Trophoblast cell (in vitro differentiated cells and primary cell): Measurements from ENCODE around the gene TBPL2.
A peak's percentile ranks its signal among the peaks of the same experiment; 100 is the strongest.

Experiments used
- DNase-seq, 2 donors: peaks; one replicate each; pipeline ENCODE4 v3.0.0-alpha.2; 2016
- H2AFZ ChIP-seq: 2 replicates; pipeline ENCODE4 v1.6.1; 2013; ENCODE audit warnings: low read length, moderate library complexity, mild to moderate bottlenecking; ENCODE audit not compliant: insufficient read depth, poor library complexity
- H2AK5ac ChIP-seq: 2 replicates; pipeline ENCODE4 v1.6.1; 2013; ENCODE audit warnings: mild to moderate bottlenecking, low read length
- H2BK120ac ChIP-seq: 2 replicates; pipeline ENCODE4 v1.6.1; 2013; ENCODE audit warnings: low read length, mild to moderate bottlenecking, moderate library complexity; ENCODE audit not compliant: insufficient read depth, poor library complexity
- H2BK12ac ChIP-seq: 2 replicates; pipeline ENCODE4 v1.6.1; 2013; ENCODE audit warnings: mild to moderate bottlenecking, low read length, moderate library complexity
- H2BK5ac ChIP-seq: 2 replicates; pipeline ENCODE4 v1.6.1; 2013; ENCODE audit warnings: low read length, low read depth, moderate library complexity, mild to moderate bottlenecking; ENCODE audit not compliant: poor library complexity
- H3K14ac ChIP-seq: 2 replicates; pipeline ENCODE4 v1.6.1; 2013; ENCODE audit warnings: mild to moderate bottlenecking, low read length
- H3K18ac ChIP-seq: 2 replicates; pipeline ENCODE4 v1.6.1; 2013; ENCODE audit warnings: mild to moderate bottlenecking, low read length
- H3K23ac ChIP-seq: 2 replicates; pipeline ENCODE4 v1.6.1; 2013; ENCODE audit warnings: low read length
- H3K27ac ChIP-seq: 2 replicates; pipeline ENCODE4 v1.5.1; 2013; ENCODE audit warnings: low read depth, mild to moderate bottlenecking, inconsistent platforms, low read length, moderate library complexity
- H3K27me3 ChIP-seq: 2 replicates; pipeline ENCODE4 v1.6.1; 2013; ENCODE audit warnings: inconsistent platforms, mild to moderate bottlenecking, low read length, moderate library complexity; ENCODE audit not compliant: insufficient read depth
- H3K36me3 ChIP-seq, 2 experiments: 1 replicate in 1 of 2; 2 replicates in 1 of 2; pipeline ENCODE4 v1.6.1; 2013; ENCODE audit warnings: low read length in 2 of 2, mild to moderate bottlenecking in 2 of 2, moderate library complexity in 1 of 2; ENCODE audit not compliant: insufficient read depth in 2 of 2, control insufficient read depth in 1 of 2
- H3K4ac ChIP-seq: 2 replicates; pipeline ENCODE4 v1.6.1; 2013; ENCODE audit warnings: low read depth, mild to moderate bottlenecking, low read length, moderate library complexity
- H3K4me1 ChIP-seq, 2 experiments: 1 replicate in 1 of 2; 2 replicates in 1 of 2; pipeline ENCODE4 v1.6.1; 2013; ENCODE audit warnings: low read length in 2 of 2, mild to moderate bottlenecking in 2 of 2, moderate library complexity in 1 of 2; ENCODE audit not compliant: insufficient read depth in 2 of 2, control insufficient read depth in 1 of 2
- H3K4me2 ChIP-seq: 2 replicates; pipeline ENCODE4 v1.6.1; 2013; ENCODE audit warnings: inconsistent platforms, mild to moderate bottlenecking, low read length, moderate library complexity
- H3K4me3 ChIP-seq: 2 replicates; pipeline ENCODE4 v1.5.1; 2013; ENCODE audit warnings: mild to moderate bottlenecking, low read depth, low read length, inconsistent platforms
- H3K79me1 ChIP-seq: one replicate; pipeline ENCODE4 v1.6.1; 2013; ENCODE audit warnings: low read length
- H3K79me2 ChIP-seq: 2 replicates; pipeline ENCODE4 v1.6.1; 2013; ENCODE audit warnings: low read length, mild to moderate bottlenecking; ENCODE audit not compliant: control insufficient read depth, insufficient read depth, poor library complexity
- H3K9ac ChIP-seq: 2 replicates; pipeline ENCODE4 v1.6.1; 2013; ENCODE audit warnings: mild to moderate bottlenecking, low read length
- H3K9me3 ChIP-seq: 2 replicates; pipeline ENCODE4 v1.6.1; 2013; ENCODE audit warnings: low read depth, mild to moderate bottlenecking, control low read depth, inconsistent platforms, low read length; ENCODE audit not compliant: insufficient read depth
- H4K12ac ChIP-seq: 2 replicates; pipeline ENCODE4 v1.6.1; 2013; ENCODE audit warnings: low read depth, mild to moderate bottlenecking, low read length, moderate library complexity
- H4K8ac ChIP-seq: 2 replicates; pipeline ENCODE4 v1.6.1; 2013; ENCODE audit warnings: low read depth, mild to moderate bottlenecking, low read length, moderate library complexity
- H4K91ac ChIP-seq: one replicate; pipeline ENCODE4 v1.6.1; 2013; ENCODE audit warnings: low read depth, mild to moderate bottlenecking, low read length, moderate library complexity
- WGBS: extraction: QIAGEN DNeasy Blood & Tissue Kit; methylation state at CpG from one replicate; pipeline ENCODE4 v1.1.7; 2013; ENCODE audit warnings: missing lambda C conversion rate; ENCODE audit not compliant: insufficient read length, insufficient coverage; ENCODE audit errors: extremely low coverage; 5-methylcytosine and 5-hydroxymethylcytosine counted together

The TBPL2 gene

GRCh38 chr14:55401751-55402150, 38.7 kb downstream of the TBPL2 start:
- Histone ChIP-seq H3K4me2 (no peak overlapping the region), H3K14ac (no peak overlapping the region), H3K23ac (peak overlapping the region; percentile 89), H3K27me3 (no peaks in the 10 kb centered on the region), H4K8ac (no peak overlapping the region), H3K79me2 (no peaks in the 10 kb centered on the region), H4K91ac (no peak overlapping the region), H2BK12ac (no peak overlapping the region), H3K18ac (no peak overlapping the region), H2AFZ (no peak overlapping the region), H3K79me1 (no peaks in the 10 kb centered on the region), H4K12ac (no peak overlapping the region), H3K9me3 (peaks cover 2% of the 10 kb centered on the region), H3K27ac (no peak overlapping the region), H2BK120ac (no peak overlapping the region), H3K4me1 (no peaks in the 10 kb centered on the region), H2AK5ac (no peak overlapping the region), H2BK5ac (no peak overlapping the region), H3K36me3 (no peaks in the 10 kb centered on the region), H3K4me3 (no peak overlapping the region), H3K4ac (no peak overlapping the region), H3K9ac (no peak overlapping the region)
- DNase-seq, result no peak
- WGBS, result no CpG with 5 or more reads among the region's 6 CpGs

- Histone ChIP-seq H3K18ac (no peak overlapping the region), H3K4me1 (no peaks in the 10 kb centered on the region), H3K27me3 (no peaks in the 10 kb centered on the region), H4K91ac (no peak overlapping the region), H3K23ac (no peak overlapping the region), H3K9me3 (peaks cover 2% of the 10 kb centered on the region), H3K79me1 (no peaks in the 10 kb centered on the region), H3K14ac (no peak overlapping the region), H3K9ac (no peak overlapping the region), H3K4ac (no peak overlapping the region), H2BK5ac (no peak overlapping the region), H2BK120ac (no peak overlapping the region), H3K27ac (no peak overlapping the region), H3K79me2 (no peaks in the 10 kb centered on the region), H2BK12ac (no peak overlapping the region), H2AFZ (no peak overlapping the region), H3K36me3 (no peaks in the 10 kb centered on the region), H3K4me2 (no peak overlapping the region), H2AK5ac (no peak overlapping the region), H3K4me3 (no peak overlapping the region), H4K8ac (no peak overlapping the region), H4K12ac (no peak overlapping the region)
- no peak for DNase-seq
- no CpG with 5 or more reads among the region's 2 CpGs for WGBS
Measured at GRCh38 chr14:55399852-55400251, 40.6 kb downstream of the TBPL2 start.

- Histone ChIP-seq H3K36me3 (no peaks in the 10 kb centered on the region), H3K14ac (no peak overlapping the region)
Measured at GRCh38 chr14:55399183-55399582, 41.2 kb downstream of the TBPL2 start.

GRCh38 chr14:55398679-55399078, 41.7 kb downstream of the TBPL2 start:
- Histone ChIP-seq H3K27me3 (no peaks in the 10 kb centered on the region), H3K79me2 (no peaks in the 10 kb centered on the region), H3K23ac (no peak overlapping the region), H3K14ac (no peak overlapping the region), H3K9ac (no peak overlapping the region), H3K4me3 (no peak overlapping the region), H3K9me3 (peaks cover 2% of the 10 kb centered on the region), H3K27ac (no peak overlapping the region), H3K4ac (no peak overlapping the region), H3K79me1 (no peaks in the 10 kb centered on the region), H3K18ac (no peak overlapping the region), H2AK5ac (no peak overlapping the region), H2AFZ (no peak overlapping the region), H3K36me3 (no peaks in the 10 kb centered on the region), H3K4me1 (no peaks in the 10 kb centered on the region), H2BK5ac (no peak overlapping the region), H2BK120ac (no peak overlapping the region), H3K4me2 (no peak overlapping the region), H2BK12ac (no peak overlapping the region), H4K12ac (no peak overlapping the region), H4K91ac (no peak overlapping the region), H4K8ac (no peak overlapping the region)
- peak; percentile 46 to 72 for DNase-seq
- no CpG with 5 or more reads among the region's 5 CpGs for WGBS

More at GRCh38 chr14:55399183-55399582, 41.2 kb downstream of the TBPL2 start:
- Histone ChIP-seq H3K18ac (no peak overlapping the region), H4K91ac (no peak overlapping the region), H3K4me1 (no peaks in the 10 kb centered on the region), H3K27me3 (no peaks in the 10 kb centered on the region), H2AK5ac (no peak overlapping the region), H3K4me3 (no peak overlapping the region), H2BK120ac (no peak overlapping the region), H3K4me2 (no peak overlapping the region), H3K9me3 (peaks cover 2% of the 10 kb centered on the region), H3K9ac (no peak overlapping the region), H4K8ac (no peak overlapping the region), H2BK12ac (no peak overlapping the region), H4K12ac (no peak overlapping the region), H2BK5ac (no peak overlapping the region), H3K27ac (no peak overlapping the region), H3K79me2 (no peaks in the 10 kb centered on the region), H3K79me1 (no peaks in the 10 kb centered on the region), H2AFZ (no peak overlapping the region), H3K23ac (no peak overlapping the region), H3K4ac (no peak overlapping the region)
- peak in 1 of 2 donors; percentile 60 for DNase-seq
- no CpG with 5 or more reads among the region's 1 CpG for WGBS
